GM23338 (cell line): ENCODE data around the gene OVCH1.

Experiments
- CREB1 ChIP-seq: fragments of 250-450 bp; sonication (Bioruptor Pico); IDR thresholded peaks from 2 replicates; pipeline ENCODE4 v1.5.0; 2020; ENCODE audit warnings: low read depth, mild to moderate bottlenecking, moderate library complexity
- EZH2 ChIP-seq: fragments of 200-600 bp; sonication (generic); IDR thresholded peaks from one replicate; pipeline ENCODE4 v1.8.0; 2017; ENCODE audit warnings: antibody characterized with exemption, mild to moderate bottlenecking, low read depth; ENCODE audit not compliant: unreplicated experiment
- EZH2phosphoT487 ChIP-seq: fragments of 200-600 bp; sonication (generic); IDR thresholded peaks from one replicate; pipeline ENCODE4 v1.8.1; 2018; ENCODE audit warnings: antibody characterized with exemption; ENCODE audit not compliant: unreplicated experiment
- JUNB ChIP-seq: IDR thresholded peaks from one replicate; pipeline ENCODE4 v1.6.1; 2016; ENCODE audit warnings: antibody characterized with exemption; ENCODE audit not compliant: unreplicated experiment
- POLR2AphosphoS5 ChIP-seq: IDR thresholded peaks from 2 replicates; pipeline ENCODE4 v1.6.1; 2016; ENCODE audit warnings: antibody characterized with exemption, low read depth
- TF ChIP-seq, protein P1 (sequence below): IDR thresholded peaks from one replicate; pipeline ENCODE4 v1.6.1; 2018; ENCODE audit warnings: antibody characterized with exemption; ENCODE audit not compliant: unreplicated experiment
- TF ChIP-seq, protein P2 (sequence below), 2 experiments: fragments of 200-600 bp in 1 of 2; sonication (generic) in 1 of 2; conservative IDR thresholded peaks; 2 replicates each; pipeline versions ENCODE4 v1.5.1 to v1.6.1; 2016 to 2017; ENCODE audit warnings: antibody characterized with exemption in 2 of 2, low read depth in 2 of 2, mild to moderate bottlenecking in 2 of 2, moderate library complexity in 1 of 2
- TF ChIP-seq, protein P3 (sequence below): fragments of 250-450 bp; sonication (Bioruptor Pico); IDR thresholded peaks from 2 replicates; pipeline ENCODE4 v1.5.0; 2020; ENCODE audit warnings: mild to moderate bottlenecking, moderate library complexity

DNA sequence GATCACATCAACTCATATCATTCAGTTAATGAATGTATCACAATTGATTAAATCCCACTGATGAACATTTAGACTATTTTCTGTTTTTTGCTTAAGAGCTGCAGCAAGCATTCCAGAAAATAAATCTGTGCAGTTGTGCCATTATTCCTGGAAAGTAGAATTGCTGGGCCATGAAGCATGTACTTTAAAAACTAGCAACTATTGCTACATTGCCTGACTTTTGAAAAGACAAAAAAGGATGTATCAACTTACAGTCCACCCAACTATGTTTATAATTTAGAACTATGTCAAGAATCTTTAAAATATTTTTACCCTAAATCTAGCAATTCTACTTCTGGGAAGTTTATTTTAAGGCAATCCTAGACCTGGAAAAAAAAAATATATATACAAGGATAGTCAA is 83.1 kb downstream of the OVCH1 start:
- TF ChIP-seq, protein P1, sequence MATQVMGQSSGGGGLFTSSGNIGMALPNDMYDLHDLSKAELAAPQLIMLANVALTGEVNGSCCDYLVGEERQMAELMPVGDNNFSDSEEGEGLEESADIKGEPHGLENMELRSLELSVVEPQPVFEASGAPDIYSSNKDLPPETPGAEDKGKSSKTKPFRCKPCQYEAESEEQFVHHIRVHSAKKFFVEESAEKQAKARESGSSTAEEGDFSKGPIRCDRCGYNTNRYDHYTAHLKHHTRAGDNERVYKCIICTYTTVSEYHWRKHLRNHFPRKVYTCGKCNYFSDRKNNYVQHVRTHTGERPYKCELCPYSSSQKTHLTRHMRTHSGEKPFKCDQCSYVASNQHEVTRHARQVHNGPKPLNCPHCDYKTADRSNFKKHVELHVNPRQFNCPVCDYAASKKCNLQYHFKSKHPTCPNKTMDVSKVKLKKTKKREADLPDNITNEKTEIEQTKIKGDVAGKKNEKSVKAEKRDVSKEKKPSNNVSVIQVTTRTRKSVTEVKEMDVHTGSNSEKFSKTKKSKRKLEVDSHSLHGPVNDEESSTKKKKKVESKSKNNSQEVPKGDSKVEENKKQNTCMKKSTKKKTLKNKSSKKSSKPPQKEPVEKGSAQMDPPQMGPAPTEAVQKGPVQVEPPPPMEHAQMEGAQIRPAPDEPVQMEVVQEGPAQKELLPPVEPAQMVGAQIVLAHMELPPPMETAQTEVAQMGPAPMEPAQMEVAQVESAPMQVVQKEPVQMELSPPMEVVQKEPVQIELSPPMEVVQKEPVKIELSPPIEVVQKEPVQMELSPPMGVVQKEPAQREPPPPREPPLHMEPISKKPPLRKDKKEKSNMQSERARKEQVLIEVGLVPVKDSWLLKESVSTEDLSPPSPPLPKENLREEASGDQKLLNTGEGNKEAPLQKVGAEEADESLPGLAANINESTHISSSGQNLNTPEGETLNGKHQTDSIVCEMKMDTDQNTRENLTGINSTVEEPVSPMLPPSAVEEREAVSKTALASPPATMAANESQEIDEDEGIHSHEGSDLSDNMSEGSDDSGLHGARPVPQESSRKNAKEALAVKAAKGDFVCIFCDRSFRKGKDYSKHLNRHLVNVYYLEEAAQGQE: no peak
- TF ChIP-seq, protein P2, sequence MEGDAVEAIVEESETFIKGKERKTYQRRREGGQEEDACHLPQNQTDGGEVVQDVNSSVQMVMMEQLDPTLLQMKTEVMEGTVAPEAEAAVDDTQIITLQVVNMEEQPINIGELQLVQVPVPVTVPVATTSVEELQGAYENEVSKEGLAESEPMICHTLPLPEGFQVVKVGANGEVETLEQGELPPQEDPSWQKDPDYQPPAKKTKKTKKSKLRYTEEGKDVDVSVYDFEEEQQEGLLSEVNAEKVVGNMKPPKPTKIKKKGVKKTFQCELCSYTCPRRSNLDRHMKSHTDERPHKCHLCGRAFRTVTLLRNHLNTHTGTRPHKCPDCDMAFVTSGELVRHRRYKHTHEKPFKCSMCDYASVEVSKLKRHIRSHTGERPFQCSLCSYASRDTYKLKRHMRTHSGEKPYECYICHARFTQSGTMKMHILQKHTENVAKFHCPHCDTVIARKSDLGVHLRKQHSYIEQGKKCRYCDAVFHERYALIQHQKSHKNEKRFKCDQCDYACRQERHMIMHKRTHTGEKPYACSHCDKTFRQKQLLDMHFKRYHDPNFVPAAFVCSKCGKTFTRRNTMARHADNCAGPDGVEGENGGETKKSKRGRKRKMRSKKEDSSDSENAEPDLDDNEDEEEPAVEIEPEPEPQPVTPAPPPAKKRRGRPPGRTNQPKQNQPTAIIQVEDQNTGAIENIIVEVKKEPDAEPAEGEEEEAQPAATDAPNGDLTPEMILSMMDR (conservative IDR thresholded peaks at IDR 0.05; ENCODE audit: low read depth in 2 of 2): no peak
- TF ChIP-seq EZH2 (no peak), POLR2AphosphoS5 (no peak), CREB1 (CRISPR knock-in tag) (no peak), EZH2phosphoT487 (no peak), JUNB (no peak)
- TF ChIP-seq, protein P3, sequence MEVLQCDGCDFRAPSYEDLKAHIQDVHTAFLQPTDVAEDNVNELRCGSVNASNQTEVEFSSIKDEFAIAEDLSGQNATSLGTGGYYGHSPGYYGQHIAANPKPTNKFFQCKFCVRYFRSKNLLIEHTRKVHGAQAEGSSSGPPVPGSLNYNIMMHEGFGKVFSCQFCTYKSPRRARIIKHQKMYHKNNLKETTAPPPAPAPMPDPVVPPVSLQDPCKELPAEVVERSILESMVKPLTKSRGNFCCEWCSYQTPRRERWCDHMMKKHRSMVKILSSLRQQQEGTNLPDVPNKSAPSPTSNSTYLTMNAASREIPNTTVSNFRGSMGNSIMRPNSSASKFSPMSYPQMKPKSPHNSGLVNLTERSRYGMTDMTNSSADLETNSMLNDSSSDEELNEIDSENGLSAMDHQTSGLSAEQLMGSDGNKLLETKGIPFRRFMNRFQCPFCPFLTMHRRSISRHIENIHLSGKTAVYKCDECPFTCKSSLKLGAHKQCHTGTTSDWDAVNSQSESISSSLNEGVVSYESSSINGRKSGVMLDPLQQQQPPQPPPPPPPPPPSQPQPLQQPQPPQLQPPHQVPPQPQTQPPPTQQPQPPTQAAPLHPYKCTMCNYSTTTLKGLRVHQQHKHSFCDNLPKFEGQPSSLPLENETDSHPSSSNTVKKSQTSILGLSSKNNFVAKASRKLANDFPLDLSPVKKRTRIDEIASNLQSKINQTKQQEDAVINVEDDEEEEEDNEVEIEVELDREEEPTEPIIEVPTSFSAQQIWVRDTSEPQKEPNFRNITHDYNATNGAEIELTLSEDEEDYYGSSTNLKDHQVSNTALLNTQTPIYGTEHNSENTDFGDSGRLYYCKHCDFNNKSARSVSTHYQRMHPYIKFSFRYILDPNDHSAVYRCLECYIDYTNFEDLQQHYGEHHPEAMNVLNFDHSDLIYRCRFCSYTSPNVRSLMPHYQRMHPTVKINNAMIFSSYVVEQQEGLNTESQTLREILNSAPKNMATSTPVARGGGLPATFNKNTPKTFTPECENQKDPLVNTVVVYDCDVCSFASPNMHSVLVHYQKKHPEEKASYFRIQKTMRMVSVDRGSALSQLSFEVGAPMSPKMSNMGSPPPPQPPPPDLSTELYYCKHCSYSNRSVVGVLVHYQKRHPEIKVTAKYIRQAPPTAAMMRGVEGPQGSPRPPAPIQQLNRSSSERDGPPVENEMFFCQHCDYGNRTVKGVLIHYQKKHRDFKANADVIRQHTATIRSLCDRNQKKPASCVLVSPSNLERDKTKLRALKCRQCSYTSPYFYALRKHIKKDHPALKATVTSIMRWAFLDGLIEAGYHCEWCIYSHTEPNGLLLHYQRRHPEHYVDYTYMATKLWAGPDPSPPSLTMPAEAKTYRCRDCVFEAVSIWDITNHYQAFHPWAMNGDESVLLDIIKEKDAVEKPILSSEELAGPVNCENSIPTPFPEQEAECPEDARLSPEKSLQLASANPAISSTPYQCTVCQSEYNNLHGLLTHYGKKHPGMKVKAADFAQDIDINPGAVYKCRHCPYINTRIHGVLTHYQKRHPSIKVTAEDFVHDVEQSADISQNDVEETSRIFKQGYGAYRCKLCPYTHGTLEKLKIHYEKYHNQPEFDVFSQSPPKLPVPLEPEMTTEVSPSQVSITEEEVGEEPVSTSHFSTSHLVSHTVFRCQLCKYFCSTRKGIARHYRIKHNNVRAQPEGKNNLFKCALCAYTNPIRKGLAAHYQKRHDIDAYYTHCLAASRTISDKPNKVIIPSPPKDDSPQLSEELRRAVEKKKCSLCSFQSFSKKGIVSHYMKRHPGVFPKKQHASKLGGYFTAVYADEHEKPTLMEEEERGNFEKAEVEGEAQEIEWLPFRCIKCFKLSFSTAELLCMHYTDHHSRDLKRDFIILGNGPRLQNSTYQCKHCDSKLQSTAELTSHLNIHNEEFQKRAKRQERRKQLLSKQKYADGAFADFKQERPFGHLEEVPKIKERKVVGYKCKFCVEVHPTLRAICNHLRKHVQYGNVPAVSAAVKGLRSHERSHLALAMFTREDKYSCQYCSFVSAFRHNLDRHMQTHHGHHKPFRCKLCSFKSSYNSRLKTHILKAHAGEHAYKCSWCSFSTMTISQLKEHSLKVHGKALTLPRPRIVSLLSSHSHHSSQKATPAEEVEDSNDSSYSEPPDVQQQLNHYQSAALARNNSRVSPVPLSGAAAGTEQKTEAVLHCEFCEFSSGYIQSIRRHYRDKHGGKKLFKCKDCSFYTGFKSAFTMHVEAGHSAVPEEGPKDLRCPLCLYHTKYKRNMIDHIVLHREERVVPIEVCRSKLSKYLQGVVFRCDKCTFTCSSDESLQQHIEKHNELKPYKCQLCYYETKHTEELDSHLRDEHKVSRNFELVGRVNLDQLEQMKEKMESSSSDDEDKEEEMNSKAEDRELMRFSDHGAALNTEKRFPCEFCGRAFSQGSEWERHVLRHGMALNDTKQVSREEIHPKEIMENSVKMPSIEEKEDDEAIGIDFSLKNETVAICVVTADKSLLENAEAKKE (CRISPR knock-in tag): no peak
